HK-2 (cell line): ENCODE results near the gene MYEF2.

Experiments used
- DNase-seq: peaks from one replicate; pipeline ENCODE4 v3.0.0-alpha.2; 2018; ENCODE audit not compliant: unreplicated experiment

The MYEF2 gene, protein sequence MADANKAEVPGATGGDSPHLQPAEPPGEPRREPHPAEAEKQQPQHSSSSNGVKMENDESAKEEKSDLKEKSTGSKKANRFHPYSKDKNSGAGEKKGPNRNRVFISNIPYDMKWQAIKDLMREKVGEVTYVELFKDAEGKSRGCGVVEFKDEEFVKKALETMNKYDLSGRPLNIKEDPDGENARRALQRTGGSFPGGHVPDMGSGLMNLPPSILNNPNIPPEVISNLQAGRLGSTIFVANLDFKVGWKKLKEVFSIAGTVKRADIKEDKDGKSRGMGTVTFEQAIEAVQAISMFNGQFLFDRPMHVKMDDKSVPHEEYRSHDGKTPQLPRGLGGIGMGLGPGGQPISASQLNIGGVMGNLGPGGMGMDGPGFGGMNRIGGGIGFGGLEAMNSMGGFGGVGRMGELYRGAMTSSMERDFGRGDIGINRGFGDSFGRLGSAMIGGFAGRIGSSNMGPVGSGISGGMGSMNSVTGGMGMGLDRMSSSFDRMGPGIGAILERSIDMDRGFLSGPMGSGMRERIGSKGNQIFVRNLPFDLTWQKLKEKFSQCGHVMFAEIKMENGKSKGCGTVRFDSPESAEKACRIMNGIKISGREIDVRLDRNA

DNA sequence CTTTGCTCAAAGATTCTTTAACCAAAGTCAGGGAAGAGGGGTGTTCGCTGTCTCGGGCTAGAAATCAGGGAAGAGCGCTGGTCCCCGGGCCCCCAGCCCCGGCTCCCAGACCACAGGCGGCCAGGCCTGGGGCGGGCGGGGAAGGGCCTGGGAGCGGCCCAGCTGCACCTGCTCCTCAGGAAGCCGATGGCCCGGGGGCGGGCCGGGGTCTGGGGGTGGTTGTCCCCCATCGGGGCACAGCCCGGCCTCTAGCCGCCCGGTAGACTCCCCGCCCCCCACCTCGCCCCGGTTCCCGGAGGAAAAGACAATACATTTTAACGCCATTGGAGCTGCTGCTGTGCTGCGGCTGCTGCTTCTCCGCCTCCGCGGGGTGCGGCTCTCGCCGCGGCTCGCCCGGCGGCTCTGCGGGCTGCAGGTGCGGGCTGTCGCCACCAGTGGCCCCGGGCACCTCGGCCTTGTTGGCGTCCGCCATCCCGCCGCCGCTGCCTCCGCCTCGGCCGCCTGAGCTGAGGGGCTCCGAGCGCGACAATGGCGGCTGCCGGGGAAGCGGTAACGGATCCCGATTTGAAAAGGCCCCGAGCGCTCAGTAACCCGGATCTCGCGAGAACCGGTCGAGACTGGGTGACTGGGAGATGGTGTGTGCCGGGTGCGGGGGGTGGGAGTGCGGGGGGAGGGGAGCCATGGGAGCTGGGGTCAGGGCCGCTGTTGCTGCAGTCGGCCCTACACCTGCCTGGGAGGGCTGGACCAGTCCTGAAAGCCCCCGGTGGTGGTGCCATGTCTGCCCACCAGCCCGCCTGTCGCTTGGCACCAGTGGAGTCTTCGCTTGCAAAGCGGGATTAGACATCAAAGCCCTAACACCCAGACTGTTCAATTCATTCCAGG is at the start of gene MYEF2:
MYEF2 (minus strand) TSS at position 530 of the 882 bp plus-strand sequence; CDS start at position 472, 58 bp downstream.
- peak; percentile 73 for DNase-seq

DNA sequence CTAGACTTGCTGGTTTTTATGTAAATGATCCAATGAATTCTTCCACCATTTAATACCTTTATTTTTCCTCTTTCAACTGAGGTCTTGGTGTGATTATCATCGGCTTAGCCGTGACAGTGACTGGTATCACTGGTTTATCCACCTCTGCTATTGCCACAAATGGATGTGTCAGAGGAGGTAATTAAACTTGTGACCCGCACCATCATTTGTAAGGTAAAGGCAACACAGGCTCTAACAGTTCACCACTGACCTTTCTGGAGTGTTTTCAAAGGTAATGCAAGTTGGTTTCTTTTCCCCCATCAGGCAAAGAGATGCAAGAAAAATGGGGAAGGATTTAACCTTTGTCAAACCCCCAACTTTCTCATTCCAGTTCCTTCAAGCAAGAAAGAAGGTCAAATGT is 47.7 kb upstream of the MYEF2 start:
- no peak for DNase-seq

DNA sequence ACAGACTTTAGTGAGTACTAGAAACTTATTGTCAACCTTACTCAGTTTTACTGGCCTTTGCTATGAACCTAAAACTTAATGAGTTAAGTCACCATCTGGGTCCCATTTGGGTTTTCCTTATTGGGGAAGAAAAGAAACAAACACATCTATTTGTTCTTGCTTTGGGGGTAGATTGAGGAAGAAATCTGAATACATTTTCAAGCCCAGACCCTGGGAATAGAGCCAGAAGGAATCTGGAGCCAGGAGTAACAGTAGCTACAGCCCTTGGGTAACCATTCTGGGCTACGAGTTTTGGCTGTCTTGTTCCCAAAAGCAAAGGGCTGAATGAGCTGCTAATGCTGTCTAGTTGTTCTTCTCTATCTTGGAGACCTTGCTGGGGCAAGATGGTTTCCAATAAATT is 44.5 kb upstream of the MYEF2 start:
- DNase-seq, result no peak

DNA sequence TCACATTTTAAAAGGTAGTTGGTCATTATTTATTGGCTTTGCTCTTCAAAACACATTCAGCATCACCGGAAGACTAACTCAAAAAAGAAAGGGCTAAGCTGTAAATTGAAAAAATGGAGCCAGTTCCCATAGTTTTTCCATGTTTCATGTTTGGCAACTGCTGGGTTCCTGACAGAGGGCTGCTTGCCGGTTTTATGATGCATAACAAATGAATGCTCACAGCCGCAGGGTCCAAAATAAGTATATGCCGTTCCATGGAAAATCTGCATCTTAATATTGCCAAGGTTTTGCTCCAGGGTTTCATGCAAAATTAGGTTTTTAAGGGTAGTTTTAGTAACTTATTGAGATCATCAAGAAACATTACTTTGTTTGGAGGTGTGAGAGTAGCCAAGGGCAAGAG is 43.8 kb upstream of the MYEF2 start:
- DNase-seq, result no peak

DNA sequence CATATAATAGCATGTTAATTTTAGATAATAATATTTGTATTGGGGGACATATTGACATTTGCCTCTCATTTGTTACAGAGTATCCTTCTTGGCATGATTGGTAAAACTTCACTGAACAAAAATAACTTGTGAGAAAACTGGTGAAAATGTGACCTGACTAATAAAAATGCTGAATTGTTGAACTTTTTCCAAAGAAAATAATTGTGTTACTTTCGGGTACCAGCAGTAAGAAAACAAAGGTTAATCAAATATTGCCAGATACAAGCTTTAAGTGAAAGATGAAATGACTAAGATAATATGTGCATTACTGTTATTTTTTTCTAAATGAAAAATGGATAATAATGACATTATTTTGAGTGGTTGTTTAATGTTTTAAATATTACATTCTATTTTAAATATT is 43.2 kb upstream of the MYEF2 start:
- DNase-seq, result no peak

DNA sequence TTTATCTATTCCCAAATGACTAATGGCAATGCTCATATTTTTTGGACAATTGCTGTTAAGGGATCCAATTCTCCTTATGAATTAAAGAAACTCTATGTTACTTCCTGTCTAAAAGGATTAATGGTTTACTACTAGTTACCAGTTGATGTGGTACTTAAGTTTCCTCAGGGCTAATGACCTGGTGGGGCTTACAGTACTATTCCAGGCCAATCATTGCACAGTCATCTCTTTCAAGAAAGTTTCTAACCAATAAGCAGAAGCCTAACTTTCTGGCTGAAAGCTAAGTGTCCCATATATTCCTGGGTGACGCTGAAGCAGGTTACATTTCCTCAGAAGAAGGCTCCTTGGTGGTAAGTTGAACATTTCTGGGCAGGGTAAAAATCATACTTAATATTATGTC is 27.9 kb upstream of the MYEF2 start, which contains the start of gene SLC12A1:
SLC12A1 (plus strand) TSS at position 322 of the 400 bp plus-strand sequence. CDS start 1,418 bp downstream, outside the sequence.
- DNase-seq, result no peak

DNA sequence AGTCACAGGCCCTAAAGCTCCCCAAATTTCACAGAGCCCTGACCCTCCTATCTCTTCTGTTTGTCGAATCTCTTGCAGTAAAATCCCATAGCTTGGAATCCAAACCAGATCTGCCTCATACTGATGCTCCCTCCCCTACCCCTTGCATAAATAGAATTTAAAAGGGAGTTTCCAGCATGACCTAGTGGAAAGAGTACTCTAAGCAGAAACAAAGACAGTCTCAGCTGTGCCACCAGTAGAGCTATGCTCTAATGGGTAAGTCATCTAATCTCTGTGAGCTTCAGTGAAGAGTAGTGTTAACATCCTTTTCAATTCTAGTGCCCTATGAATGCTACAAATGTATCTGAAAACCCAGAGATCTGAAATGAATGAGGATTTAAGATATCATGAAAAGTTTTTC is 24.0 kb upstream of the MYEF2 start:
- no peak for DNase-seq

DNA sequence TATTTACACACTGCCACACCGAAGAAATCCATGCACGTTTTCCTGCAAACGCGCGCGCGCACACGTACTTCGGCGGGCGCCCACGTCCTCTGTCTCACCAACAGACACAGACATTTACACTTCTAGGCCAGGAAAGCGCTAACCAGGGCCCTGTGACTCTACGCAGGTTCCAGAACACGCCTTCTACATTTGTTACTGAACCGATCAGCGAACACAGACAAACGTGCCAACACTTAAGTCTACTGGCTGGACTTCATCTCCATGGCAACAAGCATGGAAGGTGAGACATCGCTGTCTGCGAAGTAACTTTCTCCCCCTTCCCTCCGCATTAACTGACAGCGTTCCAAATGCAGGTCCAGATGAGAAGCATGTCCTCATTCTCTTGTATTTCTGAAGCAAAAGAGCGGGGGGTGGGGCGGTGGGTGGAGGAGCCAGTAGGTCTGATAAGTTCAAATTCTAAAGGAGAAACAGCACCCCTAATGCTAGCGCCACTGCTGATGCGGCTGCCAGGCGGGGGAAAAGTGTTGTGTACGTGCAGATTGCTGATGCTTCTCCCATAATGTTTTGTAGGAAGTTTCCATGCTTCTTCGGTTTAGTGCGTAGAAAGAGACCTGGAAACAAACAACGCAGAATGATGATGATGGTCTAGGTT is 13.6 kb upstream of the MYEF2 start, which contains the start of gene CTXN2:
CTXN2 (plus strand) TSS at position 92 of the 652 bp plus-strand sequence. CDS start 9,636 bp downstream, outside the sequence.
- no peak for DNase-seq

DNA sequence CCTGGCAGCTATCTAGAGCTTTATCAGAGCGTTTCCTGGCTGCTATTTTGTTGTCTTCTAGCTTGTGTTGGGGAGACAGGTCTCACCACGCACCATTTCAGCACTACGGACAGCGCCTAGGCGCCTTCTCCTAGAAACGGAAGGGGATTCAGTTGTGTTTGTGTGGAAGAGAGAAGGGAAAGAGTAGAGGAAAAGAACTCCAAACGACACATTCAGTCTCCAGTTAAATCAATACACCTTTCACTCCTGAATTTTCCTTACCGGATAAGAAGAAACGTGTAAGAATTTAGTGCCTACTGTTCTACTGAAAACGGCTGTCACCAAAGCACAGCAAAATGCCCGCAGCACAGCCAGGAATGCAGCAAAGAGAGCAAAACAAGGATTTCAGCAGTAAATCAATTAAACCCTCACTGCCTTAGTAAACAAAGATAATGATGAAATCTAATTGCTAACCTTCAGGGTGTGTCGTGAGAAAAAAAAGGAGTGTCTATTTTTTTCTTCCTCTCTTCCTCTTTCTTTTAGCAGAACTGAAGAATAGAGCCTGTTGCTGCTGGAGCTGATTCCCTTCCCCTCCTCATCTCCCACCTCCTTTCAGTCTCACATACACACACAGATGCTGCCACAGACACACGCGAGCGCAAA is 13.0 kb upstream of the MYEF2 start:
- DNase-seq, result peak; percentile 41

DNA sequence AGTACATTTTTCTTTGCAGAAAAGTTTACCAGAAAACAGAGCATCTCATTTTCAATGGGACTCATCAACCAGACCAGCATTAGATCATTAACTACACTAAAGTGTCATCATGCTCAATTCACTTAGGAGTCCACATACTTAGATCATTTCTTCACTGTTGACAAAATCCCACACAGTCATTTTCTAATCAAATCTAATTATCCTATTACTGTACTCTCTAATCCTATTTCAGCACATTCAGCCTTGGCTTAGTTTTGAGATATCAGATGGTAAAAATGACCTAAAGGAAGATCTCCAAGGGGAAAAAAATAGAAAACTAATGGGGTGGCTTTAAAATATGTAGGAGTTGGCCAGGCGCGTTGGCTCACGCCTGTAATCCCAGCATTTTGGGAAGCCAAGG is 8.2 kb upstream of the MYEF2 start:
- no peak for DNase-seq

DNA sequence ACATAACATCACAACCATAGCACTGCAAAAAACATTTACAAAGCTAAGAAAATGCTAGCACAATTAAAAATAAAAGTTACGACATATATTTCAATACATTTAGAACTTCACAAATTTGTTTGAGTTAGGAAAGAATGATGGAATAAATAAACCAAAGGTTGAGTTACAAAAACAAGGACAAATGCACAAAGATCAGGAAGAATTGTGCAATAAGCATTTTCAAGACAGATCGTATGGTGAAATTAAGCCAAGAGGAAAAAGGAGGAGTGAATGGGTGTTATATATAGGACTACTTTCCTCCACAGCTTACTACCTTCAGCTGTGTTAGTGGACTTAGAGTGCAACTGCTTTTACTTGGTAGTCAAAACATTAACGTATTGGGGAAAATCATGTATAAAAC is 7.4 kb upstream of the MYEF2 start:
- no peak for DNase-seq

DNA sequence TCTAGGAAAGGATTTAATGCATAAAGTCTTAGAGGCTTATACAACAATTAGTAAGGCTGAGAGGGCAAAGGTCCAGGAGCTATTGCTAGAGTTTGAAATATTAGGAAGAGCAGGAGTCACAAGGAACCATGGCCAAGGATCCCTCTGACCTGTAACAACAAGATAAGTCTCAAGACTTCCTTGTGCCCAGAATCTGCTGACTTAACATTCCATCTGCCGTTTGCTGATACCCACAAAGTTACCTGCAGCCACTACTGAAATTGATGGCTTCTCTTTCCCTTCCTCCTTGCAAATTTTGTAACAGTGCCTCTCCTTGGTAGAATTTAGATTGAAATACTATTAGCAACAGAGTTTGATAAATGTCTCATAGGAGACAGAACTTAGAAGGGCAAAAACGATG is 4.7 kb upstream of the MYEF2 start:
- no peak for DNase-seq

DNA sequence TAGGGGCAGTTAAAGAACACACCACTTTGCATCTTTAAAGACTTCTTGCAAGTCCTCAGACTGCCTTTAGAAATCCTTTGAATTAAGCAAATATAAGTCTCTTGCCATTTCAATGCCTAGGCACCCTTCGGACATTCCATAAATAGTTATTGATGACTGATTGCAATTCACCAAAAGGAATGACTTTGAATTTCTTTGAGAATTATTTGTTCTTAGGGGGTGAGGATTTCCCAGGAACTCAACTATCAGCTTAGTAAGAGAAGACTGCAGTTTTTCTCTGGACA is 495 bp upstream of the MYEF2 start:
- no peak for DNase-seq

DNA sequence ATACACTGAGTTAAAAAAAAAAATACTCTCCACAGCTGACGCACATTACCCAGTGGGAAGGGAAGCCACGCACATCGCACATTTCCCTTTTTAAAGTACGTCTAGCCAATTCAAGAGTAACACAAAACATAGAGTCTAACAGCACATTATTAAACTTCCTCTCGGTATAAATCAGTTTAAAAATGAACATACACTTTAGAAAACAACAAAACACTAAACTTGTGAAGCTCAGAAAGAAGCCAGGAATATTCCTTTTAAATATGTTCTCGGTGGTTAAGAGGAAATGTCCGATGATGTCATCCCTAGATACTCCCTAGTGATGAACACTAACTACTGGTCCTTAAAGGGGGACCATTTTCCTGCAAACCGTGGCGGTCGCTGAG is 721 bp downstream of the MYEF2 start:
- DNase-seq, result no peak

DNA sequence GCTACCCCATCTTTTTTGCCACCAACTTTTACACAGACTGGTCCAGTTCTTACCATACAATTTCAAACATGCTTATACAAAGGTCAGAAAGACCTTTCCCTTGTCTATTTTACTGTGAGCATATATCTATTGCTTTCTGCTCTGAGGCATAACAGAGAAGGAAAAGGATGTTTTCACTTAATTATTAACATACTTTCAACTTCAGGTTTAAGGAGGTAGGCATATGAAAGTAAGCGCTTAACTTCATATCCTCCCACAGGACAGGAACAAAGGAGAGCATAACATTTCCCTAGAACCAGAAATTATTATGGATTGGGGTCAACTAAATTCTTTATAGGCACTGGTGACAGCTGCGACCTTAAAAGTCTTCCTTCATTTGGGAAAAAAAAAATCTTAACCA is 1.1 kb downstream of the MYEF2 start:
- no peak for DNase-seq

DNA sequence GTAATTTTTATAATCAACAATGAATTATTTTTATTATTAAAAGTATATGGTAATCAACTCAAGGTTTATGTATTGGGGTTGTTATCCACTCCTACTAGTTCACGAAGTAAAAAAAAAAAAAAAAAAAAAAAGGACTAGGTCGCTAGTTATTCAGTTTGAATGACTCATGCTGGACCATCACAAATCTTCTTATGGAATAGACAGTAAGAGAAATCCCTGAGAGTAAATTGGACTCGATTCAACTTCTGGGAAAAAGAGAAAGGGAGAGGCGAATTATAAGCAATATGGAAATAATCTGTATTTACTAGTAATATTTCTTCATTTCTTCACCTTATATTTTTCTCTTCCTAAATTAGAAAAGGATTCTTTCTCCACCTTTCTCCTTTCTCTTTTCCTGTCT is 2.0 kb downstream of the MYEF2 start:
- no peak for DNase-seq

DNA sequence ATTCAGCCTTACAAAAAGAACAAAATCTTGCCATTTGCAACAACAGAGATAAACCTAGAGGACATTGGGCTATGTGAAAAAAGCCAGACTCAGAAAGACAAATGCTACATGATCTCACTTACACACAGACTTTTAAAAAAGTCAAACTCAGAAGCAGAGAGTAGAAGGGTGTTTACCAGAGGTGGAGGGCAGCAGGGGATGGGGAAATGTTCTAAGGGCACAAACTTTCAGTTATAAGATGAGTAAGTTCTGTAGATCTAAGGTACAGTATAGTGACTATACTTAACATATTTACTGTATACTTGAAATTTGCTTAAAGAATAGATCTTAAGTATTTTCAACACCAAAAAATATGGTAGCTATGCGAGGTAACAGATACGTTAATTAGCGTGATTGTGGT is 3.0 kb downstream of the MYEF2 start:
- no peak for DNase-seq

DNA sequence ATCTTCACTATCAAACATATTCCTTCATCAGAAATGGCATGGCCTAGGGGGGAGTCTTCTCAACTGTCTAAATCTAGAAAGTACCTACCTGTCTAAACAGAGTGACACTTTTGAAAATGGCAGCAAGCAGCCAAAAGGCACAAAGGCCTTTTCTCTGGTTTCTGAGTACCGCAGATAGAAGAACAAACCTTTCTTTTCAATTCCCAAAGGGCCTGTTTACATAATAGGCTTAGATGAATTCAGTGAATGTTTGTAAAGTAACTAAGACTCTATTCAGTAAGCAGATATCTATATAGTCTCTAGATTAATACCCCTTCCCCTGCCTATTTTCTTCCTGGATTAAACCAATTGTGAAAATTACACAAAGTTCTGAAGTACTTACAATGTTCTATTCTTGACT is 7.1 kb downstream of the MYEF2 start:
- no peak for DNase-seq

DNA sequence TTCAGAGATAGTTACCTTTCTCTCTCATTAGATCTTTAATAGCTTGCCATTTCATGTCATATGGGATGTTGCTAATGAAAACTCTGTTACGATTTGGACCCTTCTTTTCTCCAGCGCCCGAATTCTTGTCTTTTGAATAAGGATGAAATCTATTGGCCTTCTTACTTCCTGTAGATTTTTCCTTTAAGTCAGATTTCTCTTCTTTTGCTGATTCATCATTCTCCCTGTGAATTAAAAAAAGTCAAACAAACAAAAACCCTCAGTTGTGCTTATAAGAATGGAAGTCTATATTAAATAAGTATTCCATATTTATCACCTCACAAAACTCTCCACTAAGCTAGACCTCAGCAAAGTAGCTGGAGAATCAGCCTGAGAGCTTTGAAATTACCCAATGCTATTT is 9.5 kb downstream of the MYEF2 start:
- no peak for DNase-seq

DNA sequence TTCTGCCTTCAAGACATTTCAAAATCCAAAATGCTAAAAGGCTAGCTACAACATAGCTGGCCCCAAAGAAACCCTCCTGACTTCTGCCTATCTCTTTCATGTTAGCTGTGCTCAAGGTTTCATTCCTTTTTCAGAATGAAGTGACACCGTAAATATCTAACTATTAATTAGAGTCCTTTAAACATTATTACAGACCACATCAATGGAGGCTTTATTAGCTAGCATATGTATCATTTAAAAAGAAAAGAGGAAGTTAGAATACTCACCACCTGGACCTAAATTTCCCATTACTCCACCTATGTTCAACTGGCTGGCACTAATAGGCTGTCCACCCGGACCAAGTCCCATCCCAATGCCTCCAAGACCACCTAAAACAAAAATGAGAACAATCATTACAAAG is 24.6 kb downstream of the MYEF2 start:
- DNase-seq, result no peak

DNA sequence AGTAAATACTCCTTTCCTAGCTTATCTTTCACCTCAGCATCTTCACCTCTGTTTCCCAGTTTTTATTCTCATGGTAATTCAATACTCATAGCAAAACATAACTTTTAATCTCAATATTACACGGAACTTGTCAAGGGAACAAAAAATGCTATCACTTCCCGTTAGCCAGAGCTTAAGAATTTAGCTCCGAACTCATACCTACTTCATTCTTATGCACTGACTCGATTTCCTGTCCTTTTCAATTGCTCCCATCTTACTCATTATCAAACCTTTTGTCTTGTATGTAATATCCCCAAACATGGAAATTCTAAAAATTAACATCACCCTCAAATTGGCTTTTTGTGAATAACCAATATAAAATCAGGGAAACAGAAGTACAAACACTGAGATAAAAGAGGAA is 28.2 kb downstream of the MYEF2 start:
- DNase-seq, result no peak

DNA sequence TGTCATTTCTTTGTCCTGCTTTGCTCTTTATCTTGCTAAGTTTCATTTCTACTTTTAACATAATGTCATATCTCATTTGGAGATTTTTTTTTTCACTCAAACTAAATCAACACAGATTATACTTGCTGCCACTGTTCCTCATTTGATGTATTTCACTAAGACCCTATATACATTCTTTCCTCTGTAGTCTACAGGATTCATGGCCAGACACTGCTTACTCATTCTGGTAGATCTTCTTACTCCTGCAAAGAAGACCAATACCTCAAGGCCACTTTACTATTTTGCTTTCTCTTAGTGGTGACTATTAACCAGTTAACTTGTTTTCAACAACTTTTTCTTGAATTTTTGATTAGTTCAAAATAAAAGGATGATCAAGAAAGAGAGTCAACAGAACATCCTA is 30.7 kb downstream of the MYEF2 start:
- no peak for DNase-seq
